HG02588 (cell line): Measurements from ENCODE around the gene FGF21.
"Not testable (repeated sequence)": the region's sequence is repeated elsewhere in the genome, so short reads cannot be mapped to it uniquely, and the experiment has no call there.

Experiments
- ATAC-seq: cut with Tn5 transposase; IDR thresholded peaks from one replicate; pipeline ENCODE4 v1.9.1; 2021; ENCODE audit warnings: mild to moderate bottlenecking, moderate library complexity; ENCODE audit not compliant: unreplicated experiment

FGF21 gene

GRCh38 chr19:48786422-48786821 is 31.1 kb downstream of the FGF21 start:
- ATAC-seq: not testable (repeated sequence)

DNA sequence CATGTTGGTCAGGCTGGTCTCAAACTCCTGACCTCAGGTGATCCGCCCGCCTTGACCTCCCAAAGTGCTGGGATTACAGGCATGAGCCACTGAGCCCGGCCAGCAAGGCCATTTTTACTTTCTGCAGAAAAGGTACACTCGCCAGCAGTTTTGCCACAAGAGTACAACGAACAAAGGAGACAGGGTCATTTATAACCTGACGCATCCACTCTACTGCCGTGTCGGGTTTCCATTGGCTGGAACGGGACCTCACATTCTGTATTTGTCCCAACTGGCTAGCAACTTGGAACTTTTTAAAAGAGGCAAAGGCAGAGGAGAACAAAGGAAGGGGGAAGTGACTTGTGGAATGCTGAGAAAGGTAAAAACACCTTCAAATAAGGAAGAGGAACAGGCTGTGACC is 32.0 kb downstream of the FGF21 start:
- ATAC-seq: not testable (repeated sequence)

DNA sequence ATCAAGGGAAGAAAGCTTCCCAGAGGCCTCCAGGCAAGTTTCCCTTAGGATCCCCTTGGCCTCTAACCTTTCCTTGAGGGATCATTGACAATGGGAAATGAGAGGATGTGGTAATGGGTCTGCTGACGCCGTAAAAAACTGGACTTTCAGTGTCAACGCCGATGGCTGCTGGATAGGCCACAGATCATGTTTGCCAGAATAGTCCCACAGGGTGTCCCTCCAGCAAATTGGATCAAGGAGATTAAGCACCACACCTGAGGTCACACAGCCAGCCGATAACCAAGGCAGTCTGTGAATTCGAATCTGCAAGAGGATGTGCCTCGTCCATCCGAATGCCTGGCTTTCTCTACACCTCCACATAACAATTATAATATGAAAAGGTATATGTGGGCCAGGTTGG is 37.9 kb downstream of the FGF21 start:
- no peak for ATAC-seq

- ATAC-seq: no peak
Measured at GRCh38 chr19:48794291-48794690, 39.0 kb downstream of the FGF21 start.

GRCh38 chr19:48795055-48795684 is 39.8 kb downstream of the FGF21 start:
- ATAC-seq: peak; percentile 78

GRCh38 chr19:48795685-48796070 is 40.4 kb downstream of the FGF21 start:
- ATAC-seq: no peak

GRCh38 chr19:48796298-48797083 is 41.2 kb downstream of the FGF21 start:
- ATAC-seq: no peak

- ATAC-seq: no peak
Measured at GRCh38 chr19:48797103-48797502, 41.8 kb downstream of the FGF21 start.

GRCh38 chr19:48798937-48799336 is 43.6 kb downstream of the FGF21 start:
- no peak for ATAC-seq

DNA sequence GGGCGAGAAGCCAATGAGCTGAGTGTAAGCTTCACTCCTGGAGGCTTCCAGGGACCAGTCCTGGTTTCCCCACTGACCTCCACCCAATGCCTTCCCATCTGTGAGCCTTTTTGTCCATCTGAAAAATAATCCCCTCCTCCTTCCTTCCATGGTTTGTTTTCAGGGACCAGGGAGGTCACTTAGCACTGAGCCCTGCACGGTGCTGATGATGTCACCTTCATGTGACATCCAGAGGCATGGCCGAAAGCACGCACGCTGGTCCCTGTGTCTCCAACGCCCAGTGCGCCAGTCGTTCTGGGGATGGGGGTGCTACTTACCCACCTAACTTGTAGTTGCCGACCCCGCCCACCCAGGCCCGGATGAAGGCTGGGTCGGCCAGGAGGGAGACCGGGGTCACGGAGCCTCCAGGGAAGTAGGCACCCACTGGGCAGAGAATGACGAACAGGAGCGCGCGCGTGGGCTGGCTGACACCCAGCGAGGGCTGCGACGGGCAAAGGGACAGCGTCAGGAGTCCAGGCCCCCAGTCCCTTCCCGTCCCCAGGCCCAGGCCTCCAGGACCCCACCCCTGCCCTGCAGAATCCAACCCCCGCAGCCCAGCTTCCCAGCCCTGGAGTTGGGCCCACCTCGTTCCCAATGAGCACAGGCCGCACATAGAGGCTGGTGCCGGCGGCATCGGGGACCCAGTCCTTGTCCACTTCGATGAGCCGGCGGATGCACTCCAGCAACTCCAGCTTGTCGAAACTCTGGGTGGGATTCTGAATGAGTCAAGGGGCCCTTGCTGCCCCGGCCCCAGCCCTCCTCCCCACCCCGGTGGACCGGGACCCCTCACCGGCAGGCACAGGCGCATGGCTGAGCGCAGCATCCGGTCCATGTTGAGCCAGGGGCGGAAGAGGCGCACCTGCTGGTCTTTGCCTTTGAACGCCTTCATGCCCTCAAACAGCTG is 44.3 kb downstream of the FGF21 start:
- ATAC-seq: no peak

DNA sequence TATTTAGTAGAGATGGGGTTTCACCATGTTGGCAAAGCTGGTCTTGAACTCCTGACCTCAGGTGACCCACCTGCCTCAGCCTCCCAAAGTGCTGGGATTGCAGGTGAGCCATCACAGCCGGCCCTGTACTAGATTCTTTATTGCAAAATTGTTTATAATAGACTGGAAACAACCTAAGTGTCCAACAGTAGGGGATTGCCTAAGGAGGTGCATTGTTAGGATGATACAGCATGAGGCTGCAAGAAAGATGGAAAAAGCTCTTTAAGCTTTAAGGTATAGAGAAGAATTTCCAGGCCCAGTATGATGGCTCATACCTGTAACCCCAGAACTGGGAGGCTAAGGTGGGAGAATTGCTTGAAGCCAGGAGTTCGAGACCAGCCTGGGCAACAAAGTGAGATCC is 47.3 kb downstream of the FGF21 start:
- ATAC-seq: no peak

DNA sequence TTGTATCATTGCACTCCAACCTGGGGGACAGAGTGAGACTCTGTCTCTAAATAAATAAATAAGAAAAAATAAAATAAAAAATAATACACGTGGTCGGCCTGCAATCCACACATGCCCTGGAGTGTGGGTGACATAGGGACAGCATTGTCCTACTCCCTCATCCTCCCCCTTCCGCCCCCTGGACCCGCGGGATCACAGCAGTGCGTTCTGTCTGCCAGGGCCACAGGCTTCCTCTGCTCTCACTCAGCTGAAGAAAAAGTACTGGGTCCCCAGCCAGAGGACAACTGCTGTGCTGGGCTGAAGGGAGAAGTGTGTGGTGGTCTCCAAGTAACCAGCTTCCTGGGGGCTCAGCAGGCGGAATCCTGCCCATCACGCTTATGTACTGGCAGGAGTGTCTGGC is 49.2 kb downstream of the FGF21 start:
- ATAC-seq: no peak

DNA sequence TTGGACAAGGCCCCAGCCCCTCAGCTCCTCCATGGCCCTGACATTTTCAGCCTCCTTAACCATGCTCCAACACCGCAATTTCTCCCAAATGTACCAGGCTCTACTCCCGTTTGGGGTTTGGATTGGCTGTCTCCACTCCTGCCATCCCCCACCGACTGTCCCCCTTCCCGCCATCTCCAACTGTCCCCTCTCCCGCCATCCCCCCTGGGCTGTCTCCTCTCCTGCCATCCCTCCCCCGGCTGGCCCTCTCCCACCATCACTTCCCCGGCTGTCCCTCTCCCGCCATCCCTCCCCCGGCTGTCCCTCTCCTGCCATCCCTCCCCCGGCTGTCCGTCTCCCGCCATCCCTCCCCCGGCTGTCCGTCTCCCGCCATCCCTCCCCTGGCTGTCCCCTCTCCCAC is 50.1 kb downstream of the FGF21 start:
- ATAC-seq: no peak

GRCh38 chr19:48806518-48806817 is 51.1 kb downstream of the FGF21 start:
- ATAC-seq: no peak

DNA sequence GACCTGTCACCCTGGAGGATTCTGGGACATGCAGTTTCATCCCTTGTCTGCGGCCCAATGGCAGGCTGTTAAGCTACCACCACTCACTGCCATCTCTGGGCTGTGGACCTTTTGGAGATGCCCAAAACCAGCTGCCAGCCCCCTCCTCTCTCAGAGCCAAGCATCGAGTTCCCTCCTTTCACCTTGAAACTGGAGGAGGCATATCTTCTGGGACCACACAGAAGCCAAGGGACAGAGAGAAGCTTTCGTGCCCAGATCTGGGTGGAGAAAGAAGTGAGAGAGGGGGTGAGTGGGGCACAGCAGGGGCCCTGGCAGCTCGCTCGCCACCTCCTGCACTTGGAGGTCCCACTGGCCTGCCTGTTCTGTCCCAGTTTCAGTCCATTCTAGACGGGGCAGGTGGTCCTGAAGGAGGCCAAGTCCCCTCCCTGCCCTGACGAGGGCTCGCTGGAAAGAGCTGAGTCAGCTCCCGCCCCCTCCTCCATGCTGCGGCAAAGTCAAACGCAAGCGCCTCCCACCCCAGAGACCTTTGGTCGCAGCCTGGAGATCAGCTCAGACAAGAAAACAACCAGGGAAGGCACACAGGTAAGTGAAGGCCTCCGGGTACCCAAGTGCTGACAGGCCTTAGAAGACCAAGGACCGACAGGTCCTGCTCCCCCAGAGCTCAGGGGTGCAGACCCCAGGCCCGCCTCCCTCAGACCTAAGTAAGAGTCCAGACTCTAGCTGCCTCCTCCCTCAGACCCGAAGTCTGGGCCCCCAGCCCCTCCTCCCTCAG is 51.7 kb downstream of the FGF21 start:
- ATAC-seq: no peak

- ATAC-seq: no peak
Measured at GRCh38 chr19:48807590-48808308, 52.4 kb downstream of the FGF21 start.
